G401.6 (cell line): ENCODE results near the gene RND1.
A peak's percentile ranks its signal among the peaks of the same experiment; 100 is the strongest.
"Not testable (repeated sequence)": the region's sequence is repeated elsewhere in the genome, so short reads cannot be mapped to it uniquely, and the experiment has no call there.

Source experiments
- FAIRE-seq: peaks from 2 replicates; lab custom pipeline; 2012; peaks lifted over from hg19 to GRCh38; lab: Jason Lieb, UNC

RND1 gene

DNA sequence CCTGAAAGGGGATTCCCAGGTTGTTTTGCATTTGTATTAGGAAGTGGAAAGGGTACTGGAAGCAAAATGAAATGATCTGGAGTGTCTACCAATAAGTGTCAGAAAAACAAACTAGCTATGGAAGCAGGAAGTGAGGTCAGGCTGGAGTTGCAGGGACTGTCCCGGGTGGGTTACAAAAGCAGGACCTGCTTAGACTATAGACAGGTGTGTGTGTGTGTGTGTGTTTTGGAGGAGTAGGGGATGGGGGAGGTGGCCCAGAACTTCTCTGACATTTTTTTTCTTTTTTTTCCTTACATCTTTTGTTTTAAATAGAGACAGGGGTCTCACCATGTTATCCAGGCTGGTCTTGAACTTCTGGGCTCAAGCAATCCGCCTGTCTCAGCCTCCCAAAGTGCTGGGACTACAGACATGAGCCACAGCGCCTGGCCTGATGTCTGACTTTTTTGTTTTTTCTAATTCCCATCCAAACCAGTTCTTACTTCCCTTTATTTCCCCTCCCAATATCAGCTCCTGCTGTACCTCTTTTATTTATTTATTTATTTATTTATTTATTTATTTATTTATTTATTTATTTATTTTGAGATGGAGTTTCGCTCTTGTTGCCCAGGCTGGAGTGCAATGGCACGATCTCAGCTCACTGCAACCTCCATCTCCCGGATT lies 512 bp upstream of the RND1 start:
- no peak for FAIRE-seq

GRCh38 chr12:48863291-48863690 lies 2.4 kb downstream of the RND1 start:
- no peak for FAIRE-seq

GRCh38 chr12:48862760-48863159 lies 2.9 kb downstream of the RND1 start:
- FAIRE-seq: no peak

- no peak for FAIRE-seq
These were observed 4.6 kb downstream of the RND1 start for GRCh38 chr12:48861111-48861510.

GRCh38 chr12:48860236-48860635 lies 5.4 kb downstream of the RND1 start:
- not testable (repeated sequence) for FAIRE-seq

- FAIRE-seq: no peak
These were observed 6.1 kb downstream of the RND1 start for GRCh38 chr12:48859607-48860006.

DNA sequence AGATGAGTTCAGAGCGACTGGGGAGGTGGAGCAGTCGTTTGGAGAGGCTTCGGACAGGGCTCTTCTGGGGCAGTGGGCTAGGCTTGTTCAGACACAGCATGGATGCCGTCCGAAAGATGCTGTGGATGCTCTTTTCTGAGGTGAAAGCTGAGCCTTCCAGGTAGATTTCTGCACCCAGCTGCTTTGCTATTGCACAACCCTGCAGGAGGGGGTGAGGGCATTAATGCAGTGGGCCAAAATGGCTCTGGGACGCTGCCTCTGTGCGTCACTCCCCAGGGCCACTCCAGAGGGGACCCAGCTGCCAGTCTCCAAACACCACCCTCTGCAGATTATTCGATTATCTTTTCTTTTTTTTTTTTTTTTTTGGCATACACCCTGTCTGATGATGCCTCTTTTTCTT lies 7.6 kb downstream of the RND1 start:
- FAIRE-seq: no peak

DNA sequence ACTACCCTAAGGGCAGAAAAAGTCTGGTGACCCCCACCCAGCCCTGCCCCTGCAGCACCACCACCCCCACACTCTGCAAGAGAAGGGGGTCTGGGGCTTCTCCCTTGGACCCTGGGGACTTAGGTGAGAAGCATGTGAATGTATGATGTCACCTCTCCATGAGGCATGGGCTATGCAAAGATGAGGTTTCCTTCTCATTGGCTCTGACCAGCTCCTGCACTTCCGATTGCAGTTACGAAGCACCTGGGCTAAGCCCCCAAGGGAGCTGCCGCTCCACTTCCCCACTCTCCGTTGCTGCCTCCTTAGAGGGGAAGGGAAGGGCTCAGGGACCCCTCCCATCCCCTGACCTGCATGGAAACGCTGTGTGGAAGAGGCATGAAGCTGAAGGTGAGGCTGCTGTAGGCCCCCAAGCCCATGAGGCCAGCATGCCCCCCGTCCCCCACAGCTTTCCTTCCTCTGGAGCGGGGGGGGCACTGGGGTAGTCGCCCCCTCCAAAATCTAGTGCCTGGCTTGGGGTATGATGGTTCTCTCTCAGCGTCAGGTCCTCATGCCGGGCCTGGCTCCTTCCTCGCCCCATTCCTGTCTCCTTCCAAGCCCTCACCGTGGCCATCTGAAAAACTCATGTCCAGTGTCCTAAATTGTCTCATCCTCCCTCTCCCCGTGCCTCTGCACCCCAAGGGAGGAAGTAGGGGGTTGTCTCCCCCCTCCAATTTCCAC lies 8.2 kb downstream of the RND1 start:
- FAIRE-seq: no peak

GRCh38 chr12:48856379-48856778 lies 9.3 kb downstream of the RND1 start:
- FAIRE-seq: no peak

DNA sequence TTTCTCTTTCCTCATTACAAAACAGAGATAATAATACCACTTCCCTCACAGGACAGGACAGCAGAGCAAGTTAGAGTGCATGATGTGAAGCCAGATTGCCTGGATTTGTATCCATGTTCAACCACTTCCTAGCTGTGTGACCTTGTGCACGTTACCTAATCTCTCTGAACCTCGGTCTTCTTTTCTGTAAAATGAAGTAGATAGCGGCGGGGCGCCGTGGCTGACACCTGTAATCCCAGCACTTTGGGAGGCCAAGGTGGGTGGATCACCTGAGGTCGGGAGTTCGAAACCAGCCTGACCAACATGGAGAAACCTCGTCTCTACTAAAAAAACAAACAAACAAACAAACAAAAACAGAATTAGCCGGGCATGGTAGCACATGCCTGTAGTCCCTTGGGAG lies 10.7 kb downstream of the RND1 start:
- FAIRE-seq: not testable (repeated sequence)

DNA sequence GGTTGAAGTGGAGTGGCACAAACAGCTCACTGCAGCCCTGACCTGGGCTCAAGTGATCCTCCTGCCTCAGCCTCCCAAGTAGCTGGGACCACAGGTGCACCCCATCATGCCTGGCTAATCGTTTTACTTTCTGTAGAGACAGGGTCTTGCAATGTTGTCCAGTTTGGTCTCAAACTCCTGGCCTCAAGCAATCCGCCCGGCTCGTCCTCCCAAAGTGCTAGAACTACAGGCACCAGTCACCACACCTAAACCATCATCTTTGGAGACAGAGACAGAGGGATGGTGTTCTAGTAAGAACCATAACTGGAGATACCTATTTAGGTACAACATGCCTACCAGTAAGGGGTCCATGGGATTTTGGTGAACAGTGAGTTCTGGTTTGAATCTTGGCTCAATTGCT lies 11.2 kb downstream of the RND1 start:
- no peak for FAIRE-seq

- peak; percentile 96 for FAIRE-seq
These were observed 12.7 kb downstream of the RND1 start for GRCh38 chr12:48852734-48853688.

DNA sequence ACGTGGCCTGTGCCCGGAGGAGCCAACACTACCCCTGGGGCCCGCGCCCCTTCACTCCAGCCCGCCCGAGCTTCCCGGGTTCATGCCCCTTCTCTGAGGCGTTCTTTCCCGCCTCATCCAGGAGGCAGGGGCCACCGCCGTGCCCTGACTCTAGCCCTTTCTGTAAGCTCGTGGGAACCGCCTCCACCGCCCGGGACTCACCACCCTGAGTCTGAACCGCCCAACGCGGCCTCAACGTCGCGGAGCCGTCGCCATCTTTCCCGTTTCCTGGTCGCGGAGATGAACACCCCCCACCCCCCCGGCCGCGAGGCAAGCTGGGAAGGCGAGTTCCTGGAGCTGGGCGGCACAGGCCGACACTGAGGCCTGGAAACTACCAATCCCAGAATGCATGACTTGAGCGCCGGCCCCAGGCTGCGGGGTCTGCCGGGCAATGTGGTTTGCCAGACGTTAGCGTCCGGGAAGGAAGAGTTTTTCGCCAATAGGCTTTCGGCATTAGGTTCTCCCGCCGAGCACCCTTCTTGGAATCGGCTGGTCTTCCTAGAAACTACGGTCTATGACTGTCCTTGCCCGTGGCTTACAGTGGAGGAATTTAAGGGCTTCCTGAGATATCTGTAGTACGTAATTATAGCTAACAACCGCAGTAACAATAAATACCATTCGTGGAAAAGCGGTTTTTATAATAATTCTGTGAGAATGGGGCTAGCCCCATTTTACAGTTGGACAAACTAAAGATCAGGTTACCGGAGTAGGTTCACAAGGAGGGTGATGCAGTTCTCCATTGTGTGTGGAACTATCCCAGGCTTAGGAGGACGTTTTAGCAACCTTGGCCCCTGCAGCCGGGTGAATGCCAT lies 13.6 kb downstream of the RND1 start, which contains the start of gene DDX23:
TSS of gene DDX23 (minus strand) at position 281 of the 851 bp plus-strand sequence. CDS start 6,381 bp downstream, outside the sequence.
- FAIRE-seq: peak; percentile 96

GRCh38 chr12:48842021-48842420 lies 23.6 kb downstream of the RND1 start:
- not testable (repeated sequence) for FAIRE-seq

GRCh38 chr12:48838048-48838447 lies 27.6 kb downstream of the RND1 start:
- FAIRE-seq: no peak

GRCh38 chr12:48832321-48833060 lies 33.2 kb downstream of the RND1 start:
- no peak for FAIRE-seq

DNA sequence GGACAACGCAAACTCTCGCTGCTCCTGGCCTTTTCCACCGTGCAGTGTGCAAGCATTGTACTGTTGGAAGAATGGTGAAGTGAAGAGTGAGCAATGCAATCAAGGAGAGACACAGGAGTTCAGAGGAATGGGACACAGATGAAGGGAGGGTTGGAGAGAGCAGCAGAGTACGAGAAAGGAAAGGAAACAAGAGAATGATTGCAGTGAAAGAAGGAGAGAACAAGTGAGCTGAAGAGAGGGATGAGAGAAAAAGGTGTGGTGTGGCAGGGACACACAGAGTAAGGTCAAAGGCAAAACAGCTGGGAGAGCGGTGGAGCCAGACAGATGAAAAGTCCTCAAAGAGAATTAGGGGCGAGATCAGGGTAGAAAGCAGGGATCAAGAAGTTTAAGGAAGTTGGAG lies 34.4 kb downstream of the RND1 start:
- FAIRE-seq: no peak

GRCh38 chr12:48828841-48829575 lies 36.7 kb downstream of the RND1 start:
- no peak for FAIRE-seq

- no peak for FAIRE-seq
These were observed 37.4 kb downstream of the RND1 start for GRCh38 chr12:48828293-48828692.

GRCh38 chr12:48827513-48828096 lies 38.1 kb downstream of the RND1 start:
- FAIRE-seq: no peak
